HK-2 (cell line): ENCODE data around the gene RGS7.
"Not testable (repeated sequence)": the region's sequence is repeated elsewhere in the genome, so short reads cannot be mapped to it uniquely, and the experiment has no call there.

Experiments
- DNase-seq: peaks from one replicate; pipeline ENCODE4 v3.0.0-alpha.2; 2018; ENCODE audit not compliant: unreplicated experiment

RGS7 gene

GRCh38 chr1:240912821-240913220 lies 444.2 kb downstream of the RGS7 start:
- DNase-seq, result no peak

GRCh38 chr1:240909701-240910457 lies 447.1 kb downstream of the RGS7 start:
- no peak for DNase-seq

- DNase-seq, result no peak
Measured at GRCh38 chr1:240906477-240906876, 450.5 kb downstream of the RGS7 start.

- no peak for DNase-seq
Measured at GRCh38 chr1:240905225-240905765, 451.7 kb downstream of the RGS7 start.

GRCh38 chr1:240895424-240895823 lies 461.6 kb downstream of the RGS7 start:
- not testable (repeated sequence) for DNase-seq

- no peak for DNase-seq
Measured at GRCh38 chr1:240888787-240889048, 468.3 kb downstream of the RGS7 start.

- DNase-seq, result peak; percentile 61
Measured at GRCh38 chr1:240888039-240888786, 468.8 kb downstream of the RGS7 start.

- no peak for DNase-seq
Measured at GRCh38 chr1:240883490-240883889, 473.5 kb downstream of the RGS7 start.

GRCh38 chr1:240882656-240883308 lies 474.2 kb downstream of the RGS7 start:
- not testable (repeated sequence) for DNase-seq

GRCh38 chr1:240878631-240879030 lies 478.4 kb downstream of the RGS7 start:
- DNase-seq, result no peak

GRCh38 chr1:240877605-240878004 lies 479.4 kb downstream of the RGS7 start:
- no peak for DNase-seq

- DNase-seq, result no peak
Measured at GRCh38 chr1:240876071-240876470, 480.9 kb downstream of the RGS7 start.

GRCh38 chr1:240869071-240869470 lies 487.9 kb downstream of the RGS7 start:
- DNase-seq, result no peak

GRCh38 chr1:240866724-240867123 lies 490.3 kb downstream of the RGS7 start:
- no peak for DNase-seq

- no peak for DNase-seq
Measured at GRCh38 chr1:240860023-240860422, 497.0 kb downstream of the RGS7 start.

- no peak for DNase-seq
Measured at GRCh38 chr1:240854367-240854766, 502.6 kb downstream of the RGS7 start.

- no peak for DNase-seq
Measured at GRCh38 chr1:240847325-240847724, 509.7 kb downstream of the RGS7 start.

- no peak for DNase-seq
Measured at GRCh38 chr1:240844486-240844885, 512.5 kb downstream of the RGS7 start.

- DNase-seq, result no peak
Measured at GRCh38 chr1:240843798-240844197, 513.2 kb downstream of the RGS7 start.

- DNase-seq, result no peak
Measured at GRCh38 chr1:240836271-240836670, 520.7 kb downstream of the RGS7 start.

- no peak for DNase-seq
Measured at GRCh38 chr1:240835291-240835690, 521.7 kb downstream of the RGS7 start.

GRCh38 chr1:240833075-240833474 lies 523.9 kb downstream of the RGS7 start:
- no peak for DNase-seq

- no peak for DNase-seq
Measured at GRCh38 chr1:240831922-240832321, 525.1 kb downstream of the RGS7 start.
